Nephron progenitor cell (in vitro differentiated cells): ENCODE measurements around the gene NTM.

ENCODE experiments used
- DNase-seq: peaks from one replicate; pipeline ENCODE4 v3.0.0; 2021
- H3K27ac Mint-ChIP-seq: 2 replicates; pipeline ENCODE4 v1.8.0; 2021; ENCODE audit warnings: mild to moderate bottlenecking, moderate library complexity, mixed read lengths
- H3K27me3 Mint-ChIP-seq: 2 replicates; pipeline ENCODE4 v1.8.0; 2021; ENCODE audit warnings: mild to moderate bottlenecking, low read depth, mixed read lengths; ENCODE audit not compliant: poor library complexity
- H3K36me3 Mint-ChIP-seq: 2 replicates; pipeline ENCODE4 v1.8.0; 2021; ENCODE audit warnings: low read depth, mixed read lengths
- H3K4me1 Mint-ChIP-seq: 2 replicates; pipeline ENCODE4 v1.8.0; 2021; ENCODE audit warnings: mixed read lengths
- H3K4me3 Mint-ChIP-seq: 2 replicates; pipeline ENCODE4 v1.8.0; 2021; ENCODE audit warnings: mild to moderate bottlenecking, moderate library complexity, mixed read lengths
- H3K9me3 Mint-ChIP-seq: 2 replicates; pipeline ENCODE4 v1.8.0; 2021; ENCODE audit warnings: mild to moderate bottlenecking, moderate library complexity, mixed read lengths
- CTCF ChIP-seq: fragments of 200-600 bp; sonication (generic); IDR thresholded peaks from 2 replicates; pipeline ENCODE4 v1.5.0; 2021; ENCODE audit warnings: antibody characterized with exemption

NTM gene

DNA sequence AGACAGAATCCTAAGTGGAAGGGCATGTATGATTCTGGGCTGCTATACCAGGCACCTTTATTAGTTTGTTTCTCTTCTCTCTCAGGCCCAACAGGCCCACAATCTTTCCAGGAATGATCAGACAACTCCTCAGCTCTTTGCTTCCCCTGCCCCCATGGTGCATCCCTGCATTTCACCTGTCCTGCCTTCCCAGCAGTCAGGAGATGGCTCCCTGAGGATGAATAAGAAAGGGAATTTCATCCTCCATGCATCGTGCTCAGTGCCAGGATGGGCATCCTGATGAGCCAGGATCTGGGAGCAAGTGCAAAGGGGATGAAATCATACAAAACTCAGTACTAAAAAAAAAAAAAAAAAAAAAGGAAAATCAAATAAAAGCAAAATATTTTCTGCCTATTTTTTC is 18.6 kb upstream of the NTM start:
- Mint-ChIP-seq H3K9me3 (no peaks in the 10 kb centered on the region), H3K27me3 (peaks cover 13% of the 10 kb centered on the region), H3K4me1 (no peaks in the 10 kb centered on the region), H3K27ac (no peak overlapping the region), H3K4me3 (no peak overlapping the region), H3K36me3 (no peaks in the 10 kb centered on the region)
- DNase-seq = no peak
- no peak for TF ChIP-seq CTCF

- Mint-ChIP-seq H3K4me1 (no peaks in the 10 kb centered on the region), H3K4me3 (no peak overlapping the region), H3K36me3 (no peaks in the 10 kb centered on the region), H3K9me3 (no peaks in the 10 kb centered on the region), H3K27ac (no peak overlapping the region), H3K27me3 (peaks cover 13% of the 10 kb centered on the region)
- no peak for TF ChIP-seq CTCF
- no peak for DNase-seq
Measured at GRCh38 chr11:131353766-131354165, 16.6 kb upstream of the NTM start.

GRCh38 chr11:131354251-131354701 is 16.1 kb upstream of the NTM start:
- Mint-ChIP-seq H3K4me1 (no peaks in the 10 kb centered on the region), H3K27ac (no peak overlapping the region), H3K4me3 (no peak overlapping the region), H3K9me3 (peaks cover 2% of the 10 kb centered on the region), H3K36me3 (no peaks in the 10 kb centered on the region), H3K27me3 (peaks cover 13% of the 10 kb centered on the region)
- no peak for TF ChIP-seq CTCF
- DNase-seq = no peak

DNA sequence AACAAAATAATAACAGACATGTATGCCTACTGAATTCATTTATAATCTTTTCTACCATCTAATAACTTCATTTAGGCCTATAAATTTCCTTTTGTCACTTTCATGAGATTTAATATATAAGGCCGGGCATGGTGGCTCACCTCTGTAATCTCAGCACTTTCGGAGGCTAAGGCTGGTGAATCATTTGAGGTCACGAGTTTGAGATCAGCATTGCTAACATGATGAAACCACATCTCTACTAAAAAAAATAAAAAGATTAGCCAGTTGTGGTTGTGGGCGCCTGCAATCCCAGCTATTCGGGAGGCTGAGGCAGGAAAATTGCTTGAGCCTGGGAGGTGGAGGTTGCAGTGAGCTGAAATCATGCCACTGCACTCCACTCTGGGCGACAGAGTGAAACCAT is 14.2 kb upstream of the NTM start:
- no peak overlapping the region for H3K27ac Mint-ChIP-seq
- H3K4me1 Mint-ChIP-seq = no peaks in the 10 kb centered on the region
- H3K9me3 Mint-ChIP-seq = peaks cover 19% of the 10 kb centered on the region
- H3K4me3 Mint-ChIP-seq = no peak overlapping the region
- peaks cover 4% of the 10 kb centered on the region for H3K27me3 Mint-ChIP-seq
- no peak for DNase-seq
- no peak for TF ChIP-seq CTCF
- H3K36me3 Mint-ChIP-seq = no peaks in the 10 kb centered on the region

GRCh38 chr11:131365329-131365930 is 5.0 kb upstream of the NTM start:
- H3K27ac Mint-ChIP-seq = no peak overlapping the region
- TF ChIP-seq CTCF = no peak
- H3K9me3 Mint-ChIP-seq = peaks cover 5% of the 10 kb centered on the region
- H3K4me1 Mint-ChIP-seq = peaks cover 5% of the 10 kb centered on the region
- H3K36me3 Mint-ChIP-seq = no peaks in the 10 kb centered on the region
- DNase-seq = no peak
- no peaks in the 10 kb centered on the region for H3K27me3 Mint-ChIP-seq
- no peak overlapping the region for H3K4me3 Mint-ChIP-seq
